GM18505 (cell line): ENCODE measurements around the gene SHISA3.
A peak's percentile ranks its signal among the peaks of the same experiment; 100 is the strongest.

Experiments
- ATAC-seq: cut with Tn5 transposase; IDR thresholded peaks from one replicate; pipeline ENCODE4 v1.9.1; 2021; ENCODE audit not compliant: unreplicated experiment
- POLR2A ChIP-seq: IDR thresholded peaks from 4 replicates; pipeline ENCODE4 v1.6.1; 2011; ENCODE audit warnings: borderline replicate concordance; ENCODE audit not compliant: insufficient read depth, insufficient read length; ENCODE audit errors: extremely low read depth

SHISA3 gene

GRCh38 chr4:42396752-42397634 is at the start of gene SHISA3:
Gene SHISA3 (plus strand): TSS chr4:42397488. CDS start chr4:42398057, 569 bp downstream.
- no peak for TF ChIP-seq POLR2A

GRCh38 chr4:42348247-42348646 is 49.0 kb upstream of the SHISA3 start:
- no peak for TF ChIP-seq POLR2A
- no peak for ATAC-seq

More at GRCh38 chr4:42396752-42397634, at the start of gene SHISA3:
- peak; percentile 56 for ATAC-seq

GRCh38 chr4:42348692-42349091 is 48.6 kb upstream of the SHISA3 start:
- TF ChIP-seq POLR2A: no peak
- no peak for ATAC-seq

DNA sequence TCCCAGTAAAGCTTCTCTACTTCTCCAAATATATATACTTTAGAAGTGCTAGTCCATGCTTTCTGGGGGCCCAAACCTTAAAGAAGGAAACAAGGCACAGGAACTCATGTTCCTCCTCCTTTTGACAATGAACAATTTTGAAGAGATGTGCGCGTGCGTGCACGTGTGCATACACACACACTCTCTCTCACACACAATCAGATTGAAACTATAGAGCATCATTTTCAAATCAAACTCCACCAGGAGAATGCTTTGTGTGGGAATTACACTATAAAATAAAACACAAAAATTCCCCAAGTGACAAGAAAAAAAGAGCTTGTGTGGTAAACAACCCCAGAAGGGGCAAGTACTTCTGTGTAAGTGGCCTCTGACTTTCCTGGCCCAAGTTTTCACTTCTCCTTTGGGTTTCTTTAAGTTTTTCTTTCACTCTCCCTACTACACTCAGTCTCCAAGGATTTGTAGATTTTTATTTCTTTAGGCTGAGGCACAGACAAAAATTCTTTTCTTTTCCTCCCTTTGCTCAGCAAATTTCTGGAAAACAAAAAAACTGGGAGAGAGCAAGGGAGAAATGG is 46.6 kb upstream of the SHISA3 start:
- TF ChIP-seq POLR2A: no peak
- ATAC-seq: no peak

DNA sequence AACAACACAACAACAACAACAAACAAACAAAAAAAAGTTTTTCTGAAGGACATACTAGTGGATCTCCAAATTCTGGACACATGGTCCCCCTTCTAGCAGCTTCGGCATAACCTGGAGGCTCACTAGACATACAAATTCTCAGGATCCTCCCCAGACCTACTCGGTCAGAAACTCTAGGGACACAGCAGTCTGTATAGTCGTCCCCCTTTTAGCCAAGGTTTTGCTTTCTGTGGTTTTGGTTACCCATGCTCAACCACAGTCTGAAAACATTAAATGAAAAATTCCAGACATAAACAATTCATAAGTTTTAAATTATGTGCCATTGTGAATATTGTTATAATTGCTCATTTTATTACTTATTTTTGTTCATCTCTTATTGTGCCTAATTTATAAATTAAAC is 45.2 kb upstream of the SHISA3 start:
- no peak for ATAC-seq
- no peak for TF ChIP-seq POLR2A

DNA sequence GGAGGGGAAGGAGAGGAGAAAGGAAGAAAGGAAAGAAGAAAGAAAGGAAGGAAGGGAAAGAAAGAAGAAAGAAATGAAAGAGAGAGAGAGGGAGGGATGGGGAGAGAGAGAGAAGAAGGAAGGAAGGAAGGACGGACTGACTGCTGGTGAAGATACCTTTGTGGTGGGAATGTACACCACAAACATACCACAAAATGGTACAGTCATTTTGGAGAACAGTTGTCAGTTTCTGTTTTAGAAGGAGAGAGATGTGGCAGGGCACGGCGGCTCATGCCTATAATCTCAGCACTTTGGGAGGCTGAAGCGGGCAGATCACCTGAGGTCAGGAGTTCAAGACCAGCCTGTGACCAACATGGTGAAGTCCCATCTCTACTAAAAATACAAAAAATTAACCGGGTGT is 40.0 kb upstream of the SHISA3 start:
- TF ChIP-seq POLR2A: no peak
- ATAC-seq: peak; percentile 55

DNA sequence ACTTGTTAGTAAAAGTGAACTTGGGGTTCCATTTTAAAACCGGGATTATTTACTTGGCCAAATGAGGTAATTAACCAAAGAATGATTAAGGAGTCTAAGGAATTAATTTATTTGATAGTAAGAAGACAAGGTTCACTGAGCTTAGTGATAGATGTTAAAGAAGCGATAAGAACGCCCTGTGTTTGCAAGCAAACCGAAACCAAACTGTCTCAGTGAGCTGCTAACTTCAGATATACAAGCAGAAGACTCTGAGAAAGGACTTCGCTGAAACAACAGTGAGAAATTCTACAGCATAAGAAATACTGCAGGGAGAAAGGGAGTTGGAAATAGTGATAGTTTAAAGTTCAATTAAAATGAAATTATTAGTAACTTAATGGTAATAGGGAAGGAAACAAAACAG is 37.6 kb upstream of the SHISA3 start:
- TF ChIP-seq POLR2A: no peak
- ATAC-seq: no peak

DNA sequence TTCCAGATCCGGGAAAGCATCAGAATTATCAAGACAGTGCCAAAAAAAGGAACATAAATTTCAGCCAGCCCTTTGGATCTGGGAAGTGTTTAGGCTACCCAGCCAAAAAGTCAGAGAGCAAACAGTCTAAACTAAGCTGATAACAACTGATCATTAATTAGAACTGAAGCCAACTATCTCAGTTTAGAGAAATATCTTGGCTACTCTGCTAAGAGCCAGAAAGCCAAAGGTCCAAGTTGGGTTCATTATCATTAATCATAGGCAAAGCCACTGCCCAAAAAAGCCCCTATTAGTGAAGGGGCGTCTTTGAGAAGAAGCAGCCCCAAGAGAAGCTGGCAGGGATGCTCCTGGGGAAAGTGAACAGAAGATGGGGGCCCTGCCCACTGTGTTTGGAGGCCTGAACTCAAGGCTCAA is 37.0 kb upstream of the SHISA3 start:
- TF ChIP-seq POLR2A: no peak
- no peak for ATAC-seq

DNA sequence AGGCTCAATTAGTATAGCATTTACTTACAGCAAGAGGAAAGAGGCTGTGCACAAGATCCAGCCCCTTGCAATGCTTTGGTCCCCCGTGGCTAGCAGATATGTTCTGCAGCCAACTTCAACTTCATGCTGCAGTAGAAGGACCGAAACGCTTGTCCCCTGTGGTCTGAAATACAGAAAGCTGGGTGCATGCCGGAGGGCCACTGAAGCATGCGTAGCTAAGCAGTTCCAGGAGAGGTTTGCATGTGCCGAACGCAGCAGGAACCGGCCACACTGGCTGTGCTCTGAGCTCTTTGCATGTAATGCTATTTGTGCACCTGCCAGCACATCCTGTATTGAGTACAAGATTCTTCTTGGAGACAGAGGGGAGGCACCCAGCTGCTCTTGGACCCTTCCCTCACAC is 35.8 kb upstream of the SHISA3 start:
- ATAC-seq: no peak
- TF ChIP-seq POLR2A: no peak

DNA sequence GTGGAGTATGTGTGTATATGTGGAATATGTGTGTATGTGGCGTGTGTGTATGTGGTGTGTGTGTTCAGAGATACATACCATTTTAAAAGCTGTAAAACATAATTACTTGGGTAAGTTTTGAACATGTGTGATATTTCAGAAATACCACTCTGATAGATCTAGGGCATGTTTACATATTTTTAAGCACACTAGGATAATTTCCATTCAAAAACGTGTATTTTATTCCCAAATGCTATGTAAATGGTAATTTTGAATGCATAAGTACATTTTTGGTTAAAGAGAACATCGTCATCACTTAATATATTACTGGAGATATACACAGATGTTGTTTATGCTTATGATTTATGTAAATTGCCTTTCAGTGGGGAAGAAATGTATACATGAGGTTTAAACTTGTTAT is 34.7 kb upstream of the SHISA3 start:
- ATAC-seq: no peak
- TF ChIP-seq POLR2A: no peak

- TF ChIP-seq POLR2A: no peak
These were observed 33.7 kb upstream of the SHISA3 start for GRCh38 chr4:42363614-42364013.

DNA sequence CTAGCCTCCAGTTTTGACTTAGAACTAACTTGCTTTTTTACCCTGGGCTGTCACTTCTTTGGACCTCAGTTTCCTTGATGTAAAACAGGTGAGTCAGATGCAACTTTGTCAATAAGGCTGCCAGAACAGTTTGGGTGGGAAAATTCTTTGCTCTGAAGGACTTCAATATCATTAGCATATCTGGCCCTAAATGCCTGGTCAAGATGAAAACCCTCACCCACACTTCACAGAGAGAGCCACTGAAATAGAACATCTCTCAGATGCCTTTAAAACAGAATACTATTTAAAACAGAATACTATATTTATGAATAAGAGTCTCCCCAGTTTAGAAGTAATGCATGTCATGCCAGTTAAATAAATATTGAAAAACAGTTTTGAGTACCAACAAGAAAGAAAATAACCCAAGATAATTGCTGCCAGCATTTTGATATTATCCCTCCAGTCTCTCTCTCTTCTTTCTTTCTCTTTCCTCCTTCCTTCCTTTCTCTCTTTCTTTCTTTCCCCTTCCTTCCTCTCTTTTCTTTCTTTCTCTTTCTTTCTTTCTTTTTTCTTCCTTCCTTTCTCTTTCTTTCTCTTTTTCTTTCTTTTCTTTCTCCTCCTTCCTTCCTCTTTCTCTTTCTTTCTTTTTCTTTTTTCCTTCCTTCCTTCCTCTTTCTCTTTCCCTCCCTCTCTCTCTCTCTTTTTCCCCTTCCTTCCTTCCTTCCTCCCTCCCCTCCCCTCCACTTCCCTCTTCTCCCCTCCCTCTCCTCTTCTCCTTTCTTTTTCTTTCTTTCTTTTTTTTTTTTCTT is 32.8 kb upstream of the SHISA3 start:
- ATAC-seq: no peak
- no peak for TF ChIP-seq POLR2A

More at GRCh38 chr4:42363614-42364013, 33.7 kb upstream of the SHISA3 start:
- no peak for ATAC-seq

GRCh38 chr4:42366959-42367358 is 30.3 kb upstream of the SHISA3 start:
- no peak for ATAC-seq
- no peak for TF ChIP-seq POLR2A
